Prostate gland (tissue), 2 donors: Measurements from ENCODE around the gene HBD. TPM values are rescaled to one million over a fixed set of nuclear protein-coding genes. Genes with fewer than 3 reads are reported as not detected.
"Not testable (repeated sequence)": the region's sequence is repeated elsewhere in the genome, so short reads cannot be mapped to it uniquely, and the experiment has no call there.

Experiments
- DNase-seq: peaks from one replicate; pipeline ENCODE4 v3.0.0-alpha.2; 2019; ENCODE audit warnings: low spot score
- H3K27ac ChIP-seq, 2 donors: fragments of 200-600 bp; sonication (generic); 2 replicates each; pipeline ENCODE4 v1.5.1; 2017 to 2019
- H3K27me3 ChIP-seq: fragments of 200-600 bp; sonication (generic); replicated peaks from 2 replicates; pipeline ENCODE4 v1.5.1; 2019; ENCODE audit not compliant: insufficient read depth
- H3K36me3 ChIP-seq, 2 donors: fragments of 200-600 bp; sonication (generic); 1 replicate in 1 of 2; 2 replicates in 1 of 2; pipeline versions ENCODE4 v1.5.1 to v1.8.1; 2017 to 2019
- H3K4me1 ChIP-seq: fragments of 200-600 bp; sonication (generic); replicated peaks from 2 replicates; pipeline ENCODE4 v1.5.1; 2019
- H3K4me3 ChIP-seq, 2 donors: fragments of 200-600 bp; sonication (generic); 2 replicates each; pipeline ENCODE4 v1.5.1; 2017 to 2019
- H3K9me3 ChIP-seq: fragments of 200-600 bp; sonication (generic); 2 replicates; pipeline ENCODE4 v1.5.1; 2017
- POLR2A ChIP-seq: fragments of 450-650 bp; IDR thresholded peaks from one replicate; pipeline ENCODE4 v1.6.1; 2016; ENCODE audit warnings: antibody characterized with exemption, mild to moderate bottlenecking
- POLR2AphosphoS5 ChIP-seq: sonication (generic); formaldehyde crosslinking; IDR thresholded peaks from one replicate; pipeline ENCODE4 v1.6.1; 2017; ENCODE audit warnings: antibody characterized with exemption
- WGBS: methylation state at CpG from one replicate; pipeline ENCODE4 v1.1.5; 2018; 5-methylcytosine and 5-hydroxymethylcytosine counted together
- intact Hi-C: fragments of 100-400 bp; cut with DNase I; formaldehyde crosslinking; loops from one replicate; pipeline ENCODE4 v1.14.2; 2022
- total RNA-seq, 2 donors: library from RNA; depleted of rRNA; stranded (reverse); fragments of >200 nt; gene quantifications; one replicate each; pipeline ENCODE4 v1.1.0, GENCODE V29; 2016
- TF ChIP-seq, protein P1 (sequence below), 4 experiments: fragments of 200-600 bp in 2 of 4; fragments of 450-650 bp in 2 of 4; sonication (generic) in 2 of 4; IDR thresholded peaks; 1 replicate in 3 of 4; 2 replicates in 1 of 4; pipeline ENCODE4 v1.5.1; 2016 to 2019; ENCODE audit warnings: antibody characterized with exemption in 4 of 4, mild to moderate bottlenecking in 2 of 4, moderate library complexity in 2 of 4

Gene HBD
- total RNA-seq, 2 donors from 2014 or later, result not detected

DNA sequence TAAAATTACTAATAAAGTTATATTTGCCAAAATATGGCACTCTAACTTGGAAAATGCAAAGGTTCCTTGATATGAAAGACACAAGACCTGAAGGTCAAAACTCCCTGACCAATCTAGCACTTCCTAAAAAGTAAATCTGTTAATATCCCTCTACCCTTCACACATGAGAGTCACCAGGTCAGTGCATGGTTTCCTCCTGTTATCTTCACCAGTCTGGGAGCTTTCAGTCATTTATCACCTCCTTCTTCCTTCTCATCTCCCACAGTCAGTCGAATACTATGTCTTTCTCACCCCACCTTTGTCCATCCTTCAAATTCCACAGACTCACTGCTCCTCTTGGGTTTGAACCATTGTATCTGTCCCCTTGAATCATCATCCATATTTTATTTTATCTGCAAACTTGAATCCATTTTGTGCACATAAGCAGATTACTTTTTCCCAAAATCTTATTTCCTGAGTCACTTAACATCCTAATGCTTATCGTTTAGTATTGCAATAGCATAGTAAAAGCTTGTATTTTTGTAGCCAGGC lies 32.8 kb upstream of the HBD start:
- H3K4me1 ChIP-seq, result no peaks in the 10 kb centered on the region
- no peak overlapping the region for H3K27ac ChIP-seq
- TF ChIP-seq POLR2AphosphoS5, result no peak
- no peak for TF ChIP-seq POLR2A
- TF ChIP-seq, protein P1, sequence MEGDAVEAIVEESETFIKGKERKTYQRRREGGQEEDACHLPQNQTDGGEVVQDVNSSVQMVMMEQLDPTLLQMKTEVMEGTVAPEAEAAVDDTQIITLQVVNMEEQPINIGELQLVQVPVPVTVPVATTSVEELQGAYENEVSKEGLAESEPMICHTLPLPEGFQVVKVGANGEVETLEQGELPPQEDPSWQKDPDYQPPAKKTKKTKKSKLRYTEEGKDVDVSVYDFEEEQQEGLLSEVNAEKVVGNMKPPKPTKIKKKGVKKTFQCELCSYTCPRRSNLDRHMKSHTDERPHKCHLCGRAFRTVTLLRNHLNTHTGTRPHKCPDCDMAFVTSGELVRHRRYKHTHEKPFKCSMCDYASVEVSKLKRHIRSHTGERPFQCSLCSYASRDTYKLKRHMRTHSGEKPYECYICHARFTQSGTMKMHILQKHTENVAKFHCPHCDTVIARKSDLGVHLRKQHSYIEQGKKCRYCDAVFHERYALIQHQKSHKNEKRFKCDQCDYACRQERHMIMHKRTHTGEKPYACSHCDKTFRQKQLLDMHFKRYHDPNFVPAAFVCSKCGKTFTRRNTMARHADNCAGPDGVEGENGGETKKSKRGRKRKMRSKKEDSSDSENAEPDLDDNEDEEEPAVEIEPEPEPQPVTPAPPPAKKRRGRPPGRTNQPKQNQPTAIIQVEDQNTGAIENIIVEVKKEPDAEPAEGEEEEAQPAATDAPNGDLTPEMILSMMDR (IDR thresholded peaks at IDR 0.05), result no peak
- DNase-seq, result no peak
- no peaks in the 10 kb centered on the region for H3K9me3 ChIP-seq
- H3K36me3 ChIP-seq, result no peaks in the 10 kb centered on the region
- 87% methylated on average over 2 of the region's 2 CpGs for WGBS
- H3K27me3 ChIP-seq, result no peaks in the 10 kb centered on the region
- intact Hi-C loops, result no loop called here
- no peak overlapping the region for H3K4me3 ChIP-seq

DNA sequence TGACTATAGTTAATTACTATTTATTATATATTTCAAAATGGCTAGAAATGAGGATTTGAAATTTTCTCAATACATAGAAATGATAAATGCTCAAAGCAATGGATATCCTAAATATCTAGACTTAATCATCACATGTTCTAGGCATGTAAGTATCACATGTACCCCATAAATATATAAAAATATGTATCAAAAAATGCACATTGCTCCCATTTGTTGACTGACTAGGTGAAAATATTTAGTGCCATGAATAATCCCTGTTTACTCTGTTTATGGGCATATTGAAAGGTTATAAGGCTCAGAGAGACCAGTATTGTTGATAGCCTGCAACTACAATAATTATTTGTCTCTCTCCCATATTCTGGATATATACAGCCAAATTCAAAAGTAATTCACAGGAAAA lies 32.3 kb upstream of the HBD start:
- Histone ChIP-seq H3K27me3 (no peaks in the 10 kb centered on the region), H3K9me3 (no peaks in the 10 kb centered on the region), H3K36me3 (no peaks in the 10 kb centered on the region), H3K4me3 (no peak overlapping the region), H3K4me1 (no peaks in the 10 kb centered on the region), H3K27ac (no peak overlapping the region)
- TF ChIP-seq POLR2A, result no peak
- no peak for TF ChIP-seq POLR2AphosphoS5
- TF ChIP-seq, protein P1 (IDR thresholded peaks at IDR 0.05), result no peak
- no peak for DNase-seq
- intact Hi-C loops, result no loop called here

DNA sequence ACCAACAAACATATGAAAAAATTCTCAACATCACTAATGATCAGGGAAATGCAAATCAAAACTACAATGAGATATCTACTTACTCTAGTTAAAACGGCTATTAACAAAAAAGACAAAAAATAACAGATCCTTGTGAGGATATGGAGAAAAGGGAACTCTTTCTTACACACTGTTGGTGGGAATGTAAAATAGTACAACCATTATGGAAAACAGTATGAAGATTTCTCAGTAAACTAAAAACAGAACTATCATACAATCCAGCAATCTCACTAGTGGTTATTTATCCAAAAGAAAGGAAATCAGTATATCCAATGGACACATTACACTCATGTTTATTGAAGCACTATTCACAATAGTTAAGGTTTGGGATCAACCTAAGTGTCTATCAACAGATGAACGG lies 31.5 kb upstream of the HBD start:
- no peaks in the 10 kb centered on the region for H3K36me3 ChIP-seq
- H3K27ac ChIP-seq, result no peak overlapping the region
- WGBS, result 64% methylated on average over 2 of the region's 2 CpGs
- no peaks in the 10 kb centered on the region for H3K9me3 ChIP-seq
- TF ChIP-seq POLR2AphosphoS5 (no peak), POLR2A (no peak)
- TF ChIP-seq, protein P1 (IDR thresholded peaks at IDR 0.05), result no peak
- H3K4me1 ChIP-seq, result no peaks in the 10 kb centered on the region
- no peak overlapping the region for H3K4me3 ChIP-seq
- H3K27me3 ChIP-seq, result no peaks in the 10 kb centered on the region
- DNase-seq, result no peak
- intact Hi-C loops, result no loop called here

DNA sequence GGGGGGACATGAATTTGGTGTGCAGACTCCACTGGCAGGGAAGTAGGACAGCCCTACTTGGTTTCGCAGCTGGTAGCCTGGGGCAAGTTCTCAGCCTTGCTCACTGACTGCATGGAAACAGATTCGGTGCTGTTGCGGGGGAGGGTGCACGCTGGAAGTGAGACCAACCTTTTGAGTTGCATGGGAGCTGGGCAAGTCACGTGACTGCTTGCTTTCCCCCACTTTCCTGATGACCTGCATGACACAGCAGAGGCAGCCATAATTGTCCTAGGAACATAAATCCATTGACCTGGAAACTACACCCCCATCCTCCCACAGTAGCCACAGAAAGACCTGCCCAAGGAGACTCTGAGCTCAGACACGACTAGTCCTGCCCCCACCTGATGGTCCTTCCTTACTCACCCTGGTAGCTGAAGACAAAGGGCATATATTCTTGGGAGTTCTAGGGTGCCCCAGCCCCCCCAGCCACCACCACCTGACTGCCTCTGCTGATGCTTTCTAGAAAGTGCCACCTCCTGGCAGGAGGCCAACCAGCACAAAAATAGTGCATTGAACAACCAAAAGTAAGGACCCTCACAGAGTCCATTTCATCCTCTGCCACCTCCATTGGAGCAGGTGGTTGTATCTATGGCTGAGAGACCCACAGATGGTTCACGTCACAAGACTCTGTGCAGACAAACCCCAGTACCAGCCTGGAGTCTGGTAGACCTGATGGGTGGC lies 24.4 kb upstream of the HBD start:
- WGBS, result 74% methylated on average over 7 of the region's 7 CpGs
- TF ChIP-seq POLR2A (no peak), POLR2AphosphoS5 (no peak)
- TF ChIP-seq, protein P1 (IDR thresholded peaks at IDR 0.05), result no peak
- DNase-seq, result no peak
- intact Hi-C loops, result no loop called here
- H3K27ac ChIP-seq, result no peak overlapping the region
- H3K36me3 ChIP-seq, result no peaks in the 10 kb centered on the region
- H3K27me3 ChIP-seq, result no peaks in the 10 kb centered on the region
- no peaks in the 10 kb centered on the region for H3K4me1 ChIP-seq
- no peaks in the 10 kb centered on the region for H3K9me3 ChIP-seq
- no peak overlapping the region for H3K4me3 ChIP-seq

DNA sequence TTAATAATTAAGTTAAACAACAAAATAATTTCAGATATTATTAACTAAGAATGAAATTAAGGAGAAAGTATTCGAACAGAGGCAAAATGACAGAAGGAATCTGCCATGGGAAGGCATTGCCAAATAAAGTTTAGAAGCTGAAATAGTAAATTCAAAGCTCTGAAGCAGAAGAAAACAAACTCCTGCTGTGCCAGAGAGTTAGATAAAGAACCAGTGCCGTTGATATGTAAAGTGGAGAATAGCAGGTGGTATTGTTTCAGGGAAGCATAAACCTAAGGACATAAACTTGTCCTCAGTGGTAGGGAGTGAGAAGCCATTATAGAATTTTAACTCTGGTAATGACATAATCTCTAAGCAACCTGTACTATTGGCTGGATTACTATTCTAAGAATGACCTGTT lies 23.0 kb upstream of the HBD start:
- Histone ChIP-seq H3K36me3 (no peaks in the 10 kb centered on the region), H3K27ac (no peak overlapping the region), H3K9me3 (no peaks in the 10 kb centered on the region), H3K4me1 (no peaks in the 10 kb centered on the region), H3K27me3 (no peaks in the 10 kb centered on the region), H3K4me3 (no peak overlapping the region)
- WGBS, result 22% methylated on average over 2 of the region's 2 CpGs
- TF ChIP-seq, protein P1 (IDR thresholded peaks at IDR 0.05), result no peak
- TF ChIP-seq POLR2AphosphoS5 (no peak), POLR2A (no peak)
- no peak for DNase-seq
- intact Hi-C loops, result no loop called here

DNA sequence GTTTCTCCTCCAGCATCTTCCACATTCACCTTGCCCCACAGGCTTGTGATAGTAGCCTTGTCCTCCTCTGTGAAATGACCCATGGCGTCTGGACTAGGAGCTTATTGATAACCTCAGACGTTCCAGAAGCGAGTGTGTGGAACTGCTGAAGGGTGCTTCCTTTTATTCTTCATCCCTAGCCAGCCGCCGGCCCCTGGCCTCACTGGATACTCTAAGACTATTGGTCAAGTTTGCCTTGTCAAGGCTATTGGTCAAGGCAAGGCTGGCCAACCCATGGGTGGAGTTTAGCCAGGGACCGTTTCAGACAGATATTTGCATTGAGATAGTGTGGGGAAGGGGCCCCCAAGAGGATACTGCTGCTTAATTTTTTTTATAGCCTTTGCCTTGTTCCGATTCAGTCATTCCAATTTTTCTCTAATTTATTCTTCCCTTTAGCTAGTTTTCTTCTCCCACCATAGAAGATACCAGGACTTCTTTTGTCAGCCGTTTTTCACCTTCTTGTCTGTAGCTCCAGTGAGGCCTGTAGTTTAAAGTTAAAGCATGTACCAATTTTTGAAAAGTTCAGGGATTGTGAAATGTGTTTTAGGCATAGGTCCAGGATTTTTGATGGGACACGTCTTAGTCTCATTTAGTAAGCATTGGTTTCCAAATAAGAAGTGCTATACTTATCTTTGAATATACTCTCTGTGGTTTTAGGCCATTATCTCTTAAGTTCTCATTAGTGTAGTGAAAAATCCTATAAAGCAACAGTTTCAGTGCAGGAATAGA lies 20.5 kb upstream of the HBD start, which contains the start of gene HBG2:
HBG2 (minus strand) TSS at position 136 of the 768 bp plus-strand sequence; CDS start at position 83, 53 bp downstream.
- intact Hi-C loops, H3K9me3 ChIP-seq, H3K4me3 ChIP-seq, H3K27ac ChIP-seq, H3K27me3 ChIP-seq, DNase-seq, H3K4me1 ChIP-seq, H3K36me3 ChIP-seq: not testable (repeated sequence)
- WGBS, result 74% methylated on average over 4 of the region's 9 CpGs

DNA sequence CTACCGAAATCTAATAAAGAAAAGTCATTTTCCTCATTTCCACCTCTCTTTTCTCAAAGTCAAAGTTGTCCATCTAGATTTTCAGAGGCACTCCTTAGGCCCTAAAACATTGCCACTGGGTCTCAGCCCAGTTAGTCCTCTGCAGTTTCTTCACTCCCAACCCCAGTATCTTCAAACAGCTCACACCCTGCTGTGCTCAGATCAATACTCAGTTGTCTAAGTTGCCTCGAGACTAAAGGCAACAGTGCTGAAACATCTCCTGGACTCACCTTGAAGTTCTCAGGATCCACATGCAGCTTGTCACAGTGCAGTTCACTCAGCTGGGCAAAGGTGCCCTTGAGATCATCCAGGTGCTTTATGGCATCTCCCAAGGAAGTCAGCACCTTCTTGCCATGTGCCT lies 19.7 kb upstream of the HBD start:
- H3K27me3 ChIP-seq, intact Hi-C loops, H3K4me1 ChIP-seq, H3K36me3 ChIP-seq, H3K9me3 ChIP-seq, H3K4me3 ChIP-seq, H3K27ac ChIP-seq, DNase-seq: not testable (repeated sequence)
- WGBS, result 95% methylated on average over 2 of the region's 2 CpGs
